ENCODE data around the gene MED31. TPM values are rescaled to one million over a fixed set of nuclear protein-coding genes. Genes with fewer than 3 reads are reported as not detected.
A peak's percentile ranks its signal among the peaks of the same experiment; 100 is the strongest.
"Not testable (repeated sequence)": the region's sequence is repeated elsewhere in the genome, so short reads cannot be mapped to it uniquely, and the experiment has no call there.

The MED31 gene
- total RNA-seq, 1 donor from 2014 or later = 23.9 TPM

DNA sequence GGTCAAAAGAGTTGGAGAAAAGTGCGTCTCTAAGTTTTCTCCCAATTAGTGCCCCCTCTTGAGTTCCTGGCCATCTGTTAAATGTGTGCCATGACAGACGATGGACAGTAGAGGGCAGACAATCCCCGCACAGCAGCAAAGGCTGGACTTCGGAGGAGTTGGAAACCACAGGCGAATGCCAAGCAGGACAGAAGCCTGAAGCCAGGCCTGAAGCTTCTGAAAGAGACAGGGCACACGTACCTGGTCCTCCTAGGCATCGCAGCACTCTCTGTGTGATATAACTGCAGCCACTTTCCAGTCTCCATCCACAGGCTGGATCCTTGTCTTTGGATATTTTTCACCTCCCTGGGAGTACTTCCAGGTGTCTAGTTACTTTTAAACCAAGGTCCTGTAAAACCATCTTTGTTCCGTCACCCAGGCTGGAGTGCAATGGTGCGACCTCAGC, 14.7 kb upstream of the MED31 start:
- TF ChIP-seq CTCF (conservative IDR thresholded peaks at IDR 0.05; ENCODE audit: low read depth, low read length) = peak; percentile 98
- DNase-seq (ENCODE audit: low read depth) = no peak
- no peak overlapping the region for H3K4me3 ChIP-seq (ENCODE audit: low read depth, low read length)

DNA sequence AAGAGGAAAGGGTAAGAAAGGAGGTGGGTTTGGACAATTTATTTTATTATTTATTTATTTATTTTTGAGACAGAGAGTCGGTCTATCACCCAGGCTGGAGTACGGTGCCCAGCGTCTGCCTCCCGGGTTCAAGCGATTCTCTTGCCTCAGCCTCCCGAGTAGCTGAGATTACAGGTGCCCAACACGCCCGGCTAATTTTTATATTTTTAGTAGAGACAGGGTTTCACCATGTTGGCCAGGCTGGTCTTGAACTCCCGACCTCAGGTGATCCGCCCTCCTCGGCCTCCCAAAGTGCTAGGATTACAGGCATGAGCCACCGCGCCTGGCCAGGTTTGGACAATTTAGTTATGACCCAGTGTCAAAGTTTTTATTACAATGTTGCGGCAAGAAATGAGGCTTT, 11.8 kb upstream of the MED31 start:
- H3K4me3 ChIP-seq (ENCODE audit: low read depth, low read length); DNase-seq (ENCODE audit: low read depth): not testable (repeated sequence)

GRCh38 chr17:6661464-6661848, 10.1 kb upstream of the MED31 start:
- TF ChIP-seq CTCF (conservative IDR thresholded peaks at IDR 0.05; ENCODE audit: low read depth, low read length) = no peak
- no peak overlapping the region for H3K4me3 ChIP-seq (ENCODE audit: low read depth, low read length)
- DNase-seq (ENCODE audit: low read depth) = no peak

DNA sequence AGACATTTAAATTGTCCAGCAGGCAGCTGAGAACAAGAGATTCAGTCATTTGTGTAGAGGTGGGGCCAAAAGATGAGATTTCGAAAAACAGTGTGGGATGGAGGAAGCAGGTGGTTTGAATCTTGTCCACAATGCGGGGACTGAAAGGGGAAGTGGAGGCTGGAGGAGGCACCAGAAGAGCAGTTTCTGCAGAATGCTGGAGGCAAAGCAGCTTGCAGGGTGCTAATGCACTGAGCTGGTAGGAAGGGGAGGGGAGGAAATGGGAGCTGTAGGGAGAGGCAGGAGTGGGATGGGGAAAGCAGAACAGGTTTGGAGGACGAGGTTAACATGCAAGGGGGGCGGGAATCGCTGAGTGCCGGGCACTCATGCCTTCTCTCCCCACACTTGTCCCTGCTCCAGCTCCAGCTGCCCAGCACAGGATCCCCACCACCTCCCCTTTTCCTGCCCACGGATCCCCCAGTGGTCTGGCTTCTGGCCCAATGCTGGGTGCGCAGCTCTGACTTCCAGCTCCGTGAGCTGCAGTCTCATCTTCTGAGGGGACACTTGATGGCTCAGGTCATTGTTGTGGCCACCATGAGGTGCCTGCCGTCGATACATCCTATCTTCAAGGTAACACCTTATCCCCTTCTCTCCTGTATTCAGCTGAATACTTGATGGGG, 9.5 kb upstream of the MED31 start:
- TF ChIP-seq CTCF (conservative IDR thresholded peaks at IDR 0.05; ENCODE audit: low read depth, low read length) = no peak
- no peak overlapping the region for H3K4me3 ChIP-seq (ENCODE audit: low read depth, low read length)
- DNase-seq (ENCODE audit: low read depth) = no peak

GRCh38 chr17:6660101-6660500, 8.7 kb upstream of the MED31 start:
- TF ChIP-seq CTCF (conservative IDR thresholded peaks at IDR 0.05; ENCODE audit: low read depth, low read length) = no peak
- no peak overlapping the region for H3K4me3 ChIP-seq (ENCODE audit: low read depth, low read length)
- no peak for DNase-seq (ENCODE audit: low read depth)

DNA sequence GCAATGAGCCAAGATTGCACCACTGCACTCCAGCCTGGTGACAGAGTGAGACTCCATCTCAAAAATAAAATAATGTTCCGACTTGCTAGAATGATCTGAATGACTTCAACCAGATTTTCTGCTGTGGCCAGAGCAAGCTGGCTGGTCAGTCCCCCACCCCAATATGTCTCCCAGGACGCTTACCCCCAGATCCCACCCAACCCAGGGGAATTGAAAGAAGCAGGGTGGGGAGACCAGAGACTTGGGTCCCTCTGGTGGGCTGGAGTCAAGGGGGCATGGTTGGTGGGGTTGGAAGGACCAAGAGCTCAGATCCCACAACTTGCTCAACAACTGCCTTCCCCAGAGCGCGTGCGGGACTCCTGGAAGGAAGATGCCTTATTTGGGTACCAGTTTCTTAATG, 7.0 kb upstream of the MED31 start:
- not testable (repeated sequence) for DNase-seq (ENCODE audit: low read depth); H3K4me3 ChIP-seq (ENCODE audit: low read depth, low read length)

DNA sequence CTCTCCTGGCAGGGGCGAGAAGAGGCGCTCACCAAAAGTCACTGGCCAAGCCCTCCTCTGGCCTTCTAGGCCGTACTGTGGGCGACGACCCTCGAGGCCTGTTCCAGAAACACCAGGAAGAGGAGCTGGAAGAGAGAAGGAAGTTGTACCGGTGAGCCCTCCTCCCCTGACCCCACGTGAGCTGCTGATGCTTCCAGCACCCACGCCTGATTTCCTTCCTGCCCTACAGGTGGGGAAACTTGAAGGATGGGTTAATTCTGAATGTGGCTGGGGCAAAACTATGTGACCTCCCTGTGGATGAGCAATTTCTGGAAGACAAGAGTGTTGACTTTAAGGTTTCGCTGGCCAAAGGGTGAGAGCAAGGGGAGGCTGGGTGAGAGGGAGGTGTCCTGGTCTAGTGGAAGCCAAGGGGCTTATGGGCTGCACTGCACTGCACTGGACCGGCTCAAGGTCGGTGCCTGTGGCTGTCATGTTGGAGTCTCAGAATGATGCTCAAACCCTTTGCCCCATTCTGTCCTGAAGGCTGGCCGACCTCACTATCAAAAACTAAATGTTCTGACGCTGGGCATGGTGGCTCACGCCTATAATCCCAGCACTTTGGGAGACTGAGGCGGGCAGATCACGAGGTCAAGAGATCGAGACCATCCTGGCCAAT, 6.4 kb upstream of the MED31 start:
- no peak for DNase-seq (ENCODE audit: low read depth)
- no peak overlapping the region for H3K4me3 ChIP-seq (ENCODE audit: low read depth, low read length)

DNA sequence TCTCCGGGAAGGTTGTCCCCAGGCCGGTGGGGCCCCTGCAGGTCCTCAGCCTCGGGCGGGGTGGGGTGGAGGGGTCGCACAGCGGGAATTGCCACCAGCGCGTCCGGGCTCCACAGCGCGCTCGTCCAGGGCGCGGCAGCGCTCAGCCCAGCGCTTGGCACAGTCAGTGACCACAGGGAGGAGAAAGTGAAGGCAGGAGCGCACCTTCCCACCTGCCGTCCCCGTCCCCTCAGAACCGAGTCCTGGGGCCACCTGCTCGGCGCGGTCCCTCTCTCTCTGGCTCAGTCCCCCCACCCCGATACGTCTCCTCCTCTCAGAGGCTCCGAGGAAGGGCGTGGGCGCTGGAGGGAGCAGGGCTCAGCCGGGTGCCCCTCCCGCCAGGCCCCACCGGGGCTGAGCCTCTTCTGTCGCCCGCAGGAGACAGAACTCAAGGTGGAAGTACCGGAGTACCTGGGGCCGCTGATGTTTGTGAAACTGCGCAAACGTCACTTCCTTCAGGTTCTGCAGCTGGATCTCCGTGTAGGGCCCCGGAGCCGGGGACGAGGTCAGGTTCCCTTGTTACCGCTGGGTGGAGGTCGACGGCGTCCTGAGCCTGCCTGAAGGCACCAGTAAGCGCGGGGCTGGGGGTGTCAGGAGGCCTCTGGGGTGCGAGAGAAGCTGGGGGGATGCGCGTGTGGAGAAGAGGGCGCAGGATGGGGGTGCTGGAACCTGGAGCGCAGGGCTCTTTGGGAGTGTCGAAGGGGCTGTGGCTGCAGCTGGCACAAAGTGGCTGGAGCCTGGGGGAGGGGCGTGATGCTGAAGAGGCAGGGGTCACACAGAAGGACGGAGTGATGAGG, 5.6 kb upstream of the MED31 start:
- peak overlapping the region; percentile 27 for H3K4me3 ChIP-seq (ENCODE audit: low read depth, low read length)
- DNase-seq (ENCODE audit: low read depth) = not testable (repeated sequence)

More for the DNA sequence above, 6.4 kb upstream of the MED31 start:
- no peak for TF ChIP-seq CTCF (conservative IDR thresholded peaks at IDR 0.05; ENCODE audit: low read depth, low read length)

- H3K4me3 ChIP-seq (ENCODE audit: low read depth, low read length); DNase-seq (ENCODE audit: low read depth): not testable (repeated sequence)
Observed at GRCh38 chr17:6655732-6656361, 4.4 kb upstream of the MED31 start.

Measured in epithelial cell of proximal tubule (primary cell).